Neutrophil (primary cell): Measurements from ENCODE around the gene RPL26.
"Not testable (repeated sequence)": the region's sequence is repeated elsewhere in the genome, so short reads cannot be mapped to it uniquely, and the experiment has no call there.

Experiments used
- H3K27ac ChIP-seq: fragments of 200-600 bp; sonication (generic); 2 replicates; pipeline ENCODE4 v1.5.1; 2016; ENCODE audit warnings: mild to moderate bottlenecking, moderate library complexity
- H3K27me3 ChIP-seq: fragments of 200-600 bp; sonication (generic); 2 replicates; pipeline ENCODE4 v1.6.0; 2016; ENCODE audit warnings: mild to moderate bottlenecking
- H3K36me3 ChIP-seq: fragments of 200-600 bp; sonication (generic); 2 replicates; pipeline ENCODE4 v1.5.1; 2017
- H3K4me1 ChIP-seq, 2 experiments: fragments of 200-600 bp in 1 of 2; sonication (generic) in 1 of 2; 1 replicate in 1 of 2; 2 replicates in 1 of 2; pipeline versions ENCODE4 v1.5.1 to v1.6.1; 2013 to 2016; ENCODE audit warnings: low read depth in 1 of 2, low read length in 1 of 2, mild to moderate bottlenecking in 1 of 2, moderate library complexity in 1 of 2; ENCODE audit not compliant: control insufficient read depth in 1 of 2, insufficient read depth in 1 of 2
- H3K4me3 ChIP-seq, 2 experiments: fragments of 200-600 bp in 1 of 2; sonication (generic) in 1 of 2; 1 replicate in 1 of 2; 2 replicates in 1 of 2; pipeline ENCODE4 v1.5.1; 2013 to 2016; ENCODE audit warnings: low read depth in 1 of 2, low read length in 1 of 2, mild to moderate bottlenecking in 1 of 2, moderate library complexity in 1 of 2
- H3K9me3 ChIP-seq: fragments of 200-600 bp; sonication (generic); 2 replicates; pipeline ENCODE4 v1.5.1; 2016
- TF ChIP-seq, protein P1 (sequence below): fragments of 200-600 bp; sonication (generic); IDR thresholded peaks from 2 replicates; pipeline ENCODE4 v1.5.1; 2016; ENCODE audit warnings: antibody characterized with exemption

Gene RPL26

DNA sequence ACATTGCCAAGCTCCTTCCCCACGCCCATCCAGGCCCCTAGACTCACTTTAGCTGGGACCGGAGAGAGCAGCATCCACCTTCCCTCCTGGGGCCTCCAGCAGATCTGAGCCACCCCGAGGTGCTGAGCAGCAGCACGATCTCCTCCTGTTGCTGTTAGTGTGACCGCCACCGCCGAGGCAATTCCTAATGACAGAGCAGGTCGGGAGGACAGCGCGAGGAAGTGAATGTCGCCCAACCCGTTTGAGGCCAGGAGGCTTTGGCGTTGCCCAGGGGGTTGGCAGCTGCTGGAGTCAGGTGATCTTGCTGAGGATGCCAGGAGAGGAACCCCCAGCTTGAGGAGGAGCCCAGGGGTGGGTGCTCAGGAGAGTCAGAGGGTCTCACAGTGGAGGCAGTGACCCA is 14.6 kb upstream of the RPL26 start, which contains the start of gene RNF222:
TSS of gene RNF222 (minus strand) at position 192 of the 400 bp plus-strand sequence. CDS start 4,366 bp downstream, outside the sequence.
- peaks cover 46% of the 10 kb centered on the region for H3K27me3 ChIP-seq
- TF ChIP-seq, protein P1, sequence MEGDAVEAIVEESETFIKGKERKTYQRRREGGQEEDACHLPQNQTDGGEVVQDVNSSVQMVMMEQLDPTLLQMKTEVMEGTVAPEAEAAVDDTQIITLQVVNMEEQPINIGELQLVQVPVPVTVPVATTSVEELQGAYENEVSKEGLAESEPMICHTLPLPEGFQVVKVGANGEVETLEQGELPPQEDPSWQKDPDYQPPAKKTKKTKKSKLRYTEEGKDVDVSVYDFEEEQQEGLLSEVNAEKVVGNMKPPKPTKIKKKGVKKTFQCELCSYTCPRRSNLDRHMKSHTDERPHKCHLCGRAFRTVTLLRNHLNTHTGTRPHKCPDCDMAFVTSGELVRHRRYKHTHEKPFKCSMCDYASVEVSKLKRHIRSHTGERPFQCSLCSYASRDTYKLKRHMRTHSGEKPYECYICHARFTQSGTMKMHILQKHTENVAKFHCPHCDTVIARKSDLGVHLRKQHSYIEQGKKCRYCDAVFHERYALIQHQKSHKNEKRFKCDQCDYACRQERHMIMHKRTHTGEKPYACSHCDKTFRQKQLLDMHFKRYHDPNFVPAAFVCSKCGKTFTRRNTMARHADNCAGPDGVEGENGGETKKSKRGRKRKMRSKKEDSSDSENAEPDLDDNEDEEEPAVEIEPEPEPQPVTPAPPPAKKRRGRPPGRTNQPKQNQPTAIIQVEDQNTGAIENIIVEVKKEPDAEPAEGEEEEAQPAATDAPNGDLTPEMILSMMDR: no peak
- no peak within 1 kb of the TSS for H3K4me3 ChIP-seq
- no peak within 1 kb of the TSS for H3K27ac ChIP-seq
- no peaks in the 10 kb centered on the region for H3K9me3 ChIP-seq
- H3K36me3 ChIP-seq: no peaks in the 10 kb centered on the region
- H3K4me1 ChIP-seq: peaks cover 19 to 25% of the 10 kb centered on the region in 2 experiments

DNA sequence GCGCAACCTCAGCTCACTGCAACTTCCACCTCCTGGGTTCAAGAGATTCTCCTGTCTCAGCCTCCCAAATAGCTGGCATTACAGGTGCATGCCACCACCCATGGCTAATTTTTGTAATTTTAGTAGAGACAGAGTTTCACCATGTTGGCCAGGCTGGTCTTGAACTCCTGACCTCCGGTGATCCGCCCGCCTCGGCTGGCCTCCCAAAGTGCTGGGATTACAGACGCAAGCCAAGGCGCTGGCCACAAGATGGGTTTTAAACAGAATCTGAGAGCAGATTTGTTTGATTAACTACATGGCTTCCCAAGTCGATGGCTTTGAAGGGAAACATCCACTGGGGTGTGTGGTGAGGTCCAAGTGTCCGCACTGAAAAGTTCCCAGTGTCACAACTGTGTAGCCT is 11.5 kb upstream of the RPL26 start:
- H3K36me3 ChIP-seq, H3K9me3 ChIP-seq, H3K4me3 ChIP-seq: not testable (repeated sequence)
- Histone ChIP-seq H3K4me1 (peaks cover 19 to 27% of the 10 kb centered on the region in 2 experiments), H3K27me3 (peaks cover 41% of the 10 kb centered on the region), H3K27ac (peak overlapping the region; percentile 96)

DNA sequence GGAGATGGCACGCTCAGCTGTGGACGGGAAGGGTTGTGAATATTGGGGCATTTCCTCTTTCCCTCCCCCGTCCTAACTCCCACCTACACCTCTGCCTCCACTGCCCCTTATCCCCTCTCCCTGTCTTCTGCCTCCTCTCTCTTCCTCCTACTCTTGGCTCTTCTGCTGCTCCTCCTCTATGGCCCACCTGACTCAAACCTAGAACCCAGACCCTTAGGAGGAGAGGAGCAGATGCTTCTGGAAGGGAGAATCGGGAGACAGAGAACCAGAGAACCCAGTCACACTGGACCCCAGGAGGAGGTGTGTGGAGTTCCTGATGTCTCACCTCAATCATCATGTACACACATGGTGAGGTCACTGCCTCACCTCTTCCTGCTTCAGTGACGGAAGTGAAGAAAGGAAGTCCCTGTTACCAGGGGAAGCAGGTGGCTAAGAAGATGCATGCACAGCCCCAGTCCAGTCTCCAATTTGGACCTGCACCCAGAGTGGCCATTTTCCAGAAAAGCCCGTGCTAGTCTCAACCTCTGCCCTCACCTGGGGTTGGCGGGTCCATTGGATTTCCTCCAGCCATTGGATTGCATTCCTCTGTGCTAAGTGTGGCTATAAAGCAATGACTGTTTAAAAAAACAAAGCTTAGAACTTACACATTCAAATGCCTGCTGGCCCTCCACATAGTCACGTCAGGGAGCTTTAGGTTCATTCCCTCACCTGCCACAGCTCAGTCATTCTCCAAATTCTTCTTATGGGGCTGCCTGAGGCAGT is 10.7 kb upstream of the RPL26 start:
- TF ChIP-seq, protein P1: peak; percentile 31
- Histone ChIP-seq H3K4me3 (peak overlapping the region; percentile 8 to 35), H3K27me3 (peaks cover 36% of the 10 kb centered on the region), H3K27ac (peak overlapping the region; percentile 96), H3K9me3 (no peaks in the 10 kb centered on the region), H3K36me3 (no peaks in the 10 kb centered on the region), H3K4me1 (peaks cover 19 to 27% of the 10 kb centered on the region in 2 experiments)

DNA sequence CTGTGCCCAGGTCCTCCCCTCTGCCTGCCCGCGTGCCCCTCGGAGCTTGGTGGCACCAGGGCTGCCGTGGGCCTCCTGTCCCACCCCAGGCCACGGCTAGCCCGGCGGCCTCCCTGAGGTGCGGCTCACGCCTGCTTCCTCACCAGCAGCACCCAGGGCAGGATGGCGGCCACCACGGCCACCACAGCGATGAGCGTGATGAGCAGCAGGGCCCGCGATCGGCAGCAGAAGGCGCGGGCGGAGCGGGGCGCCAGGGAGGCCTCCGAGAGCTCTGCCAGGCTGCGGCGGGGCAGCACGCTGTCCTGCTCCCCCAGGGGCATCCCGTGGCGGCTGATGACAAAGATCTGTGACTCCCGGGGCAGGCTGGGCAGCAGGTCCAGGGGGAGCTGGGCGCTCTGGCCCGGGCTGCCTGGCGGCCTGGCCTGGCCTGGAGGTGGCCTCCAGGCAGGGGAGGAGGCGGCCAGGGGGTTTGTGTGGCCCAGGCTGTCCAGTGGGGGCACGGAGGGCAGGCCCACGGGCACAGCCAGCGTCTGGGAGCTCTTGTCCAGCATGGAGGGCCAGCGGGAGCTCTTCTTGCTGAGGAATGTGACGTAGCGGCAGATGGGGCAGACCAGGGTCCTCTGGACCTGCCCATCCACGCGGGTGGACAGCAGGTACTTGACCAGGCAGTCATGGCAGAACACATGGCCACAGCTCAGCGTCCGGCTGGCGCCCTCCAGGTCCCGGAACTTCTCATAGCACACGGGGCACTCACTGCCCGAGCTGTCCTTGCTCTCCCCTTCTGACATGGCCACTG is 9.9 kb upstream of the RPL26 start:
- Histone ChIP-seq H3K9me3 (no peaks in the 10 kb centered on the region), H3K4me1 (peaks cover 19 to 27% of the 10 kb centered on the region in 2 experiments), H3K4me3 (peak overlapping the region in 1 of 2 experiments; percentile 35), H3K27ac (peak overlapping the region; percentile 96), H3K36me3 (no peaks in the 10 kb centered on the region), H3K27me3 (peaks cover 28% of the 10 kb centered on the region)
- TF ChIP-seq, protein P1: no peak

DNA sequence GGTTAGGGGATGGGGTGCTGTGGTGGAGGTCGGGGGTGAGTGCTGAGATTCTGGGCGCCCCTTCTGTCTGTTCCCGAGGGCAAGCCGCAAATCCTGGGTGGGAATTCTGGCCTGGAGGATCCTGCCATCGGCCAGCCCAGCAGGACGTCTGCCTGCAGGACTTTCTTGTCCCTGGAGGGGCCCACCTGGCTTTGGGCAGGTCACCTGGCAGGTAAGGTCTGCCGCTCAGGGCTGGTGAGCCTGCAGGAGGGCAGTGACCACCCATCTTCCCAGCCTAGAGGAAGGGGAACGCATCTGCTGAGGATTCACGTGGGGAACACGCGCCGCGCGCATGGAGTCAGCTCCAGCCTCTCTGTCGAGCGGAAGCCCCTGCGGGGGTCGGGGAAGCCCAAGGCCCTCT is 9.3 kb upstream of the RPL26 start:
- Histone ChIP-seq H3K36me3 (no peaks in the 10 kb centered on the region), H3K27ac (peak overlapping the region; percentile 96), H3K4me1 (peaks cover 19 to 27% of the 10 kb centered on the region in 2 experiments), H3K9me3 (no peaks in the 10 kb centered on the region), H3K4me3 (no peak overlapping the region), H3K27me3 (peaks cover 22% of the 10 kb centered on the region)
- TF ChIP-seq, protein P1: no peak
